ENCODE results near the gene SPAG9. TPM values are rescaled to one million over a fixed set of nuclear protein-coding genes. Genes with fewer than 3 reads are reported as not detected.
"Not testable (repeated sequence)": the region's sequence is repeated elsewhere in the genome, so short reads cannot be mapped to it uniquely, and the experiment has no call there.

Gene SPAG9
- total RNA-seq, 4 donors from 2014 or later = 81.2 to 99.9 (median 89.9) TPM

- intact Hi-C loops (cut with DNase I) = no loop called here
- Histone ChIP-seq H3K27me3 (no peaks in the 10 kb centered on the region), H3K27ac (replicated peaks in 1 of 4) (no peak overlapping the region), H3K4me1 (peaks cover 7 to 40% (median 37%) of the 10 kb centered on the region in 4 donors), H3K9me3 (no peaks in the 10 kb centered on the region), H3K4me3 (no peak overlapping the region), H3K36me3 (peaks cover 0 to 8% (median 5%) of the 10 kb centered on the region in 4 donors)
- DNase-seq (ENCODE audit: extremely low spot score) = no peak
- no peak for TF ChIP-seq POLR2A (IDR thresholded peaks at IDR 0.05; ENCODE audit: low read depth)
- TF ChIP-seq EP300 (IDR thresholded peaks at IDR 0.05) = no peak
- TF ChIP-seq CTCF (IDR thresholded peaks at IDR 0.05) = no peak
- no peak for TF ChIP-seq POLR2AphosphoS5 (IDR thresholded peaks at IDR 0.05)
- WGBS = 76% methylated on average over 1 of the region's 1 CpG
These were observed 36.7 kb downstream of the SPAG9 start for GRCh38 chr17:51083981-51084380.

- H3K27me3 ChIP-seq; H3K4me3 ChIP-seq; intact Hi-C loops (cut with DNase I); H3K9me3 ChIP-seq; DNase-seq (ENCODE audit: extremely low spot score); H3K27ac ChIP-seq (replicated peaks in 1 of 4): not testable (repeated sequence)
- peaks cover 0 to 11% (median 11%) of the 10 kb centered on the region in 4 donors for H3K36me3 ChIP-seq
- 90% methylated on average over 7 of the region's 7 CpGs for WGBS
- H3K4me1 ChIP-seq = peaks cover 7 to 42% (median 37%) of the 10 kb centered on the region in 4 donors
These were observed 37.3 kb downstream of the SPAG9 start for GRCh38 chr17:51083364-51083763.

GRCh38 chr17:51079049-51079448 is 41.6 kb downstream of the SPAG9 start:
- no peak for DNase-seq (ENCODE audit: extremely low spot score)
- Histone ChIP-seq H3K27ac (replicated peaks in 1 of 4) (no peak overlapping the region), H3K4me1 (peaks cover 0 to 13% (median 2%) of the 10 kb centered on the region in 4 donors), H3K36me3 (peaks cover 0 to 41% (median 33%) of the 10 kb centered on the region in 4 donors), H3K4me3 (no peak overlapping the region), H3K27me3 (no peaks in the 10 kb centered on the region), H3K9me3 (no peaks in the 10 kb centered on the region)
- TF ChIP-seq POLR2AphosphoS5 (IDR thresholded peaks at IDR 0.05) (no peak), CTCF (IDR thresholded peaks at IDR 0.05) (no peak), POLR2A (IDR thresholded peaks at IDR 0.05; ENCODE audit: low read depth) (no peak), EP300 (IDR thresholded peaks at IDR 0.05) (no peak)
- intact Hi-C loops (cut with DNase I) = no loop called here
- WGBS = 74% methylated on average over 5 of the region's 5 CpGs

- 94% methylated on average over 5 of the region's 5 CpGs for WGBS
These were observed 42.6 kb downstream of the SPAG9 start for GRCh38 chr17:51078009-51078592.

GRCh38 chr17:51076821-51077220 is 43.8 kb downstream of the SPAG9 start:
- 100% methylated on average over 3 of the region's 3 CpGs for WGBS
- peaks cover 0 to 41% (median 33%) of the 10 kb centered on the region in 4 donors for H3K36me3 ChIP-seq
- H3K27ac ChIP-seq (replicated peaks in 1 of 4) = no peak overlapping the region
- intact Hi-C loops (cut with DNase I) = no loop called here
- H3K27me3 ChIP-seq = no peaks in the 10 kb centered on the region
- no peak overlapping the region for H3K4me3 ChIP-seq
- TF ChIP-seq CTCF (IDR thresholded peaks at IDR 0.05) (no peak), POLR2AphosphoS5 (IDR thresholded peaks at IDR 0.05) (no peak), EP300 (IDR thresholded peaks at IDR 0.05) (no peak), POLR2A (IDR thresholded peaks at IDR 0.05; ENCODE audit: low read depth) (no peak)
- H3K4me1 ChIP-seq = peaks cover 0 to 2% (median 0%) of the 10 kb centered on the region in 4 donors
- no peaks in the 10 kb centered on the region for H3K9me3 ChIP-seq
- no peak for DNase-seq (ENCODE audit: extremely low spot score)

More at GRCh38 chr17:51078009-51078592, 42.6 kb downstream of the SPAG9 start:
- DNase-seq (ENCODE audit: extremely low spot score) = no peak
- H3K9me3 ChIP-seq = no peaks in the 10 kb centered on the region
- TF ChIP-seq POLR2AphosphoS5 (IDR thresholded peaks at IDR 0.05) (no peak), EP300 (IDR thresholded peaks at IDR 0.05) (no peak), CTCF (IDR thresholded peaks at IDR 0.05) (no peak), POLR2A (IDR thresholded peaks at IDR 0.05; ENCODE audit: low read depth) (no peak)
- H3K27ac ChIP-seq (replicated peaks in 1 of 4) = no peak overlapping the region
- H3K27me3 ChIP-seq = no peaks in the 10 kb centered on the region
- H3K36me3 ChIP-seq = peaks cover 0 to 41% (median 33%) of the 10 kb centered on the region in 4 donors
- peaks cover 0 to 8% (median 2%) of the 10 kb centered on the region in 4 donors for H3K4me1 ChIP-seq
- no peak overlapping the region for H3K4me3 ChIP-seq
- intact Hi-C loops (cut with DNase I) = no loop called here
